Epithelial cell of proximal tubule (primary cell): ENCODE data around the gene SAMD14. TPM values are rescaled to one million over a fixed set of nuclear protein-coding genes. Genes with fewer than 3 reads are reported as not detected.

Source experiments
- DNase-seq: peaks from one replicate; pipeline ENCODE4 v3.0.0-alpha.2; 2011; ENCODE audit warnings: low read depth
- H3K4me3 ChIP-seq: 2 replicates; pipeline ENCODE4 v1.5.1; 2011; ENCODE audit warnings: low read depth, mild to moderate bottlenecking, low read length
- CTCF ChIP-seq: conservative IDR thresholded peaks from 2 replicates; pipeline ENCODE4 v1.5.1; 2012; ENCODE audit warnings: low read depth, mild to moderate bottlenecking, low read length
- total RNA-seq: library from RNA; depleted of rRNA; stranded (reverse); fragments of >200 nt; gene quantifications from 2 replicates; pipeline ENCODE4 v1.2.3, GENCODE V29; 2015

The SAMD14 gene
- total RNA-seq, 1 donor from 2014 or later: 11.5 TPM

GRCh38 chr17:50102164-50102991 lies 27.6 kb downstream of the SAMD14 start:
- no peak overlapping the region for H3K4me3 ChIP-seq
- DNase-seq: no peak
- no peak for TF ChIP-seq CTCF

GRCh38 chr17:50101346-50102163 lies 28.4 kb downstream of the SAMD14 start:
- no peak for DNase-seq
- peak; percentile 11 for TF ChIP-seq CTCF
- no peak overlapping the region for H3K4me3 ChIP-seq

GRCh38 chr17:50100921-50101345 lies 29.0 kb downstream of the SAMD14 start:
- TF ChIP-seq CTCF: no peak

DNA sequence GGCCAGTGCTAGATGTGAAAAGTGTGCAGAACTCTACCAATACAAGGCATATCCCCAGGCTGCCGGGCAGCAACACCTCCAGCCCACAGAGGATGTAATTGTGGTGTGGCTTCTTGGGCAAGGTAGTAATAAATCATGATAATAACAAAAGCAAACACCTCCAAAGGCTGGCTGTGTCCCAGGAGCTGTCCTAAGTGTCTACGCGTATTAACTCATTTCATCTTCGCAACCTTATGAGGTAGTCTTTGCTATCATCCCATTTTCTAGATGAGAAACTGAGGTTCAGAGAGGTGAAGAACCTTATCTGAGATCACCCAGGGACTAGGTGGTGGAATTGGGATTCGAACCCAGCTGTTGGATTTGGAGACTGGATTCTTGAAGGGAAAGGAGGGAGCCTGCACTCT lies 29.5 kb downstream of the SAMD14 start:
- DNase-seq: no peak
- no peak for TF ChIP-seq CTCF
- H3K4me3 ChIP-seq: no peak overlapping the region

More at GRCh38 chr17:50100921-50101345, 29.0 kb downstream of the SAMD14 start:
- no peak for DNase-seq
- no peak overlapping the region for H3K4me3 ChIP-seq

- no peak for TF ChIP-seq CTCF
- no peak overlapping the region for H3K4me3 ChIP-seq
- DNase-seq: no peak
Observed at GRCh38 chr17:50099003-50099402, 31.0 kb downstream of the SAMD14 start.

DNA sequence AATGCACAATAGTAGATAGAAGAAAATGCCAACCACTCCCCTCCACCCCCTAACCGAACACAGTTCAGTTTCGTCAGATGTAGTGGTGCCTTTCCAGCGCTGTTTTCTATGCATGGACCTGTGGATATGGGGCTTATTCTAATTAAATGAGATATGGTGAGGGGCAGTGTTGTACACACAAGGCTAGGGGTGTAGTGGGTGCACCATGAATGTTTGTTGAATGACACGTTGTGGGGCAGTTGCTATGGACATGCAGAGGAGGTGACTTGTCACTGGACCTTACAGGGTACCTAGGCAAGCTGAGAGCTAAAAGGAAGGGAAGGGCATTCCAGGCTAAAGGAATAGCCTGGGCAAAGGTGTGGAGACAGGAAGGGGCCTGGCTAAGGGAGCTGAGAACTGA lies 31.4 kb downstream of the SAMD14 start:
- no peak for TF ChIP-seq CTCF

More for the DNA sequence above, 31.4 kb downstream of the SAMD14 start:
- H3K4me3 ChIP-seq: no peak overlapping the region
- no peak for DNase-seq
